ENCODE data around the gene HDHD3.

DNA sequence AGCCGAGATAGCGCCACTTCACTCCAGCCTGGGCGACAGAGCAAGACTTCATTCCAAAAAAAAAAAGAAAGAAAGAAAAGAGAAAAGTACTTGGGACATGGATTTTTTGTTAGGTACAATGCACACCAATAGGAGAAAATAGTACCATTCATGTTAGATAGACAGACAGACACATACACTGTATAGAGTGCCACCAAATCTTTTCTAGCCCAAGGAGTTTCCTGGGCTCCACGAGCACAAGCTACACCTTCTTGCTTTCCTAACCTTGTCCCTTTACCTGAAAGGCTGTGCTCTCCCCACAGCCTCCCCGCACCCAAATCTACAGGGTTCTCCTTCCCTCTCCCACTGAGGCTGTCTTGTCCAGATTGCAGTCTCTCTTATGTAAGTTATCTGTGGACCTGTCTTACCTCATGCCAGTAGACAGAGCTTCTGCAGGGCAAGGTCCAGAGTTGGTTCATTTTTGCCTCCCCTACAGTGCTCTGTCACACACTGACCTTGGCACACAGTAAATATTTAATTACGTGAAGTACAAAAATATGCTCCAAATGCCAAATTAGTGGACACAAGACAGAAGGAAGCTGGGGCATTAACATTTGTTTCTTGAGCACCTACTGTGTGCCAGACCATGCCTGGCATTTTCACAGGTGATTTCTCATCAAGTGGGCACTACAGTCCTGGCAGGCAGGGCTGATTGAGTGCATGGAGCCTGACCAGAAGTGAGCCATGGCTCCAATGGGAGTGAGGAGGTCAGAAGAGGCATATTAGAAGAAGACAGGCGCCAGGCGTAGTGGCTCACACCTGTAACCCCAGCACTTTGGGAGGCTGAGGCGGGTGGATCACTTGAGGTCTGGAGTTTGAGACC is 18.4 kb upstream of the HDHD3 start:
- TF ChIP-seq CTCF (conservative IDR thresholded peaks at IDR 0.05; ENCODE audit: low read length) (no peak), EZH2phosphoT487 (IDR thresholded peaks at IDR 0.05; ENCODE audit: borderline replicate concordance, low read depth, low read length) (no peak)

Data from OCI-LY7 (cell line).